ENCODE results near the gene AGPAT1. TPM values are rescaled to one million over a fixed set of nuclear protein-coding genes. Genes with fewer than 3 reads are reported as not detected.
A peak's percentile ranks its signal among the peaks of the same experiment; 100 is the strongest.

Gene AGPAT1
- total and polyA plus RNA-seq, 2 of the 13 experiments (the other 11 are each of a cell fraction or from before 2014, with no cell fraction given): 51.3 to 139 TPM

GRCh38 chr6:32175711-32176475 lies at the start of gene AGPAT1 (continued):
- TF ChIP-seq MXD1 (CRISPR knock-in tag; IDR thresholded peaks at IDR 0.05) (peak; percentile 41; the same call in 1 of the 2 replicates), ZNF275 (CRISPR knock-in tag; IDR thresholded peaks at IDR 0.05; ENCODE audit: borderline replicate concordance) (no peak), TCF7L2 (IDR thresholded peaks at IDR 0.05; ENCODE audit: low read depth, low read length) (no peak), ZKSCAN1 (IDR thresholded peaks at IDR 0.05; ENCODE audit: low read length) (no peak), ZBTB8A (CRISPR knock-in tag; IDR thresholded peaks at IDR 0.05; ENCODE audit: borderline replicate concordance, low read depth) (no peak), MED8 (CRISPR knock-in tag; IDR thresholded peaks at IDR 0.05; ENCODE audit: insufficient replicate concordance) (peak; percentile 47), ZBTB14 (CRISPR knock-in tag; IDR thresholded peaks at IDR 0.05) (no peak), SOX6 (IDR thresholded peaks at IDR 0.05) (no peak), SOX6 (CRISPR knock-in tag; IDR thresholded peaks at IDR 0.05) (peak; percentile 42), ZBTB7A (CRISPR knock-in tag; IDR thresholded peaks at IDR 0.05) (peak; percentile 90; the same call in 1 of the 2 replicates), NFE2L1 (CRISPR knock-in tag; IDR thresholded peaks at IDR 0.05; ENCODE audit: borderline replicate concordance) (no peak), ZNF773 (CRISPR knock-in tag; IDR thresholded peaks at IDR 0.05; ENCODE audit: borderline replicate concordance) (no peak), ZNF432 (CRISPR knock-in tag; IDR thresholded peaks at IDR 0.05; ENCODE audit: borderline replicate concordance) (no peak), RFX3 (CRISPR knock-in tag; IDR thresholded peaks at IDR 0.05) (no peak), HINFP (CRISPR knock-in tag; IDR thresholded peaks at IDR 0.05; ENCODE audit: low read depth) (no peak), CREBL2 (CRISPR knock-in tag; IDR thresholded peaks at IDR 0.05; ENCODE audit: borderline replicate concordance) (no peak), MIER2 (CRISPR knock-in tag; IDR thresholded peaks at IDR 0.05) (no peak), ZNF709 (CRISPR knock-in tag; IDR thresholded peaks at IDR 0.05) (no peak), ZNF614 (CRISPR knock-in tag; IDR thresholded peaks at IDR 0.05; ENCODE audit: borderline replicate concordance) (no peak; the same call in 1 of the 2 replicates), ZNF891 (CRISPR knock-in tag; IDR thresholded peaks at IDR 0.05) (peak; percentile 87), KLF16 (CRISPR knock-in tag; IDR thresholded peaks at IDR 0.05) (no peak; a peak in 1 of 4 replicates), YEATS4 (CRISPR knock-in tag; IDR thresholded peaks at IDR 0.05; ENCODE audit: borderline replicate concordance) (peak; percentile 82; the same call in 1 of the 2 replicates), CSRNP1 (CRISPR knock-in tag; IDR thresholded peaks at IDR 0.05) (no peak; the same call in 1 of the 2 replicates), HOXA9 (CRISPR knock-in tag; IDR thresholded peaks at IDR 0.05; ENCODE audit: borderline replicate concordance) (no peak)
